GM19239 (cell line): ENCODE measurements around the gene AASDH.

ENCODE experiments used
- DNase-seq: peaks from one replicate; pipeline ENCODE4 v3.0.0; 2011; ENCODE audit warnings: low spot score; ENCODE audit not compliant: insufficient read length
- FAIRE-seq: peaks from 2 replicates; lab custom pipeline; 2011; peaks lifted over from hg19 to GRCh38; lab: Jason Lieb, UNC

Gene AASDH

GRCh38 chr4:56321251-56321650 is 66.0 kb downstream of the AASDH start:
- DNase-seq (no peak), FAIRE-seq (no peak)

- DNase-seq (no peak), FAIRE-seq (no peak)
Measured at GRCh38 chr4:56320293-56320692, 67.0 kb downstream of the AASDH start.

GRCh38 chr4:56318555-56318954 is 68.7 kb downstream of the AASDH start:
- DNase-seq, result no peak
- no peak for FAIRE-seq

GRCh38 chr4:56317749-56318148 is 69.5 kb downstream of the AASDH start:
- no peak for DNase-seq
- FAIRE-seq, result no peak

GRCh38 chr4:56316011-56316650 is 71.2 kb downstream of the AASDH start:
- no peak for FAIRE-seq
- DNase-seq, result no peak

- DNase-seq (no peak), FAIRE-seq (no peak)
Measured at GRCh38 chr4:56315543-56315942, 71.7 kb downstream of the AASDH start.

GRCh38 chr4:56315041-56315440 is 72.2 kb downstream of the AASDH start:
- DNase-seq, result no peak
- no peak for FAIRE-seq

GRCh38 chr4:56314207-56314915 is 72.9 kb downstream of the AASDH start:
- DNase-seq, result no peak
- FAIRE-seq, result no peak

GRCh38 chr4:56313132-56313531 is 74.2 kb downstream of the AASDH start:
- no peak for FAIRE-seq
- no peak for DNase-seq

GRCh38 chr4:56311299-56311975 is 75.9 kb downstream of the AASDH start:
- DNase-seq, result no peak

GRCh38 chr4:56310401-56311125 is 76.7 kb downstream of the AASDH start:
- FAIRE-seq (no peak), DNase-seq (no peak)

More at GRCh38 chr4:56311299-56311975, 75.9 kb downstream of the AASDH start:
- no peak for FAIRE-seq

GRCh38 chr4:56308384-56308783 is 78.9 kb downstream of the AASDH start:
- DNase-seq (no peak), FAIRE-seq (no peak)

- DNase-seq (no peak), FAIRE-seq (no peak)
Measured at GRCh38 chr4:56307423-56307822, 79.9 kb downstream of the AASDH start.

GRCh38 chr4:56305390-56305789 is 81.9 kb downstream of the AASDH start:
- no peak for FAIRE-seq
- DNase-seq, result no peak

- no peak for FAIRE-seq
- no peak for DNase-seq
Measured at GRCh38 chr4:56303921-56304320, 83.4 kb downstream of the AASDH start.

GRCh38 chr4:56302760-56303159 is 84.5 kb downstream of the AASDH start:
- DNase-seq, result no peak
- FAIRE-seq, result no peak

GRCh38 chr4:56301997-56302496 is 85.2 kb downstream of the AASDH start:
- no peak for FAIRE-seq

GRCh38 chr4:56301181-56301996 is 85.9 kb downstream of the AASDH start:
- FAIRE-seq, result no peak
- DNase-seq, result peak; percentile 25

More at GRCh38 chr4:56301997-56302496, 85.2 kb downstream of the AASDH start:
- no peak for DNase-seq

GRCh38 chr4:56298236-56298635 is 89.1 kb downstream of the AASDH start:
- FAIRE-seq (no peak), DNase-seq (no peak)

GRCh38 chr4:56297776-56298175 is 89.5 kb downstream of the AASDH start:
- FAIRE-seq, result no peak
- no peak for DNase-seq
